ENCODE results near the gene RSPO4. TPM values are rescaled to one million over a fixed set of nuclear protein-coding genes. Genes with fewer than 3 reads are reported as not detected.

RSPO4 gene
- total RNA-seq, 2 donors from 2014 or later: 0.08 to 0.12 TPM

DNA sequence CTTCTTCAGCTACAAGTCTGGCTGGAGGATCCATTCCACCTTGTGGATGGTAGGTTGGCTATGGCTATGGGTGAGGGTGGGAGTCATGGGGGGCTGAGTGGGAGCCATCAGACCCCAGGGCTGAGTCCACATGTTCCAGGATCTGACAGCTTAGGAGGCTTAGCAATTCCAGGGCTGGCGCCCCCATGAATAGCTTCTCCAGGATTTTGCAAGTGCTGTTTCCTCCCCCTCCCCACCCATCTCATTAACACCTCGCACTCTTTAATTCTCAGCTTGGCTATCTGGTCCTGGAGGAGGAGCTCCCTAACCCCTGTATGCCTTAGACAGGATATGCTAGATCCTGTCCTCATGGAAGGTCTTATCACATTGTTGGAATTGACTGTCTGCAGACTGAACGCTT, 47.0 kb downstream of the RSPO4 start:
- Histone ChIP-seq H3K36me3 (no peaks in the 10 kb centered on the region), H3K27me3 (no peaks in the 10 kb centered on the region), H3K4me3 (no peak overlapping the region), H3K9me3 (no peaks in the 10 kb centered on the region), H3K9ac (ENCODE audit: low read depth in 2 of 2, low read length in 2 of 2) (no peak overlapping the region), H3K27ac (no peak overlapping the region), H3K4me1 (no peaks in the 10 kb centered on the region)
- no peak for DNase-seq
- TF ChIP-seq CTCF (IDR thresholded peaks at IDR 0.05): no peak
- intact Hi-C loops (cut with DNase I): no loop called here

DNA sequence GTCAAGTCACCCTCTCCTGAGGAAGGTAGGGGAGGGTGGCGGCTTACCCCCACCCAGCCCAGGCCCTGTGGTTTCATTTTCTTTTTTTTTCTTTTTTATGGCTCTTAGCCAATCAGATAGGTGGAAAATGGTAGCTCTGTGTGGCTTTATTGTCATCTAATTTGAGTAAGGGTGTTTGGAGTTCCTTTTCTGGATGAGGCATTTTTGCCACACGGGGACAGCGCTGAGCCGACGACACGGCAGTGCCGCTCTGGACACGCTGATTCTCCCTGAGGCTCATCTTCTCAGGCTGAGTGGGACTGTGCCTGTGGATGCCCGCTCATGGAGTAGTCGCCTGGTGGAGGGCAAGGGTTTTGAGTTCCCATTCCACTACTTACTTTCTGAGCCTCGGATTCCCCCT, 48.4 kb downstream of the RSPO4 start:
- TF ChIP-seq CTCF (IDR thresholded peaks at IDR 0.05): no peak
- Histone ChIP-seq H3K27ac (no peak overlapping the region), H3K27me3 (no peaks in the 10 kb centered on the region), H3K9ac (ENCODE audit: low read depth in 2 of 2, low read length in 2 of 2) (no peak overlapping the region), H3K4me1 (no peaks in the 10 kb centered on the region), H3K9me3 (no peaks in the 10 kb centered on the region), H3K4me3 (no peak overlapping the region), H3K36me3 (no peaks in the 10 kb centered on the region)
- DNase-seq: no peak
- intact Hi-C loops (cut with DNase I): no loop called here

DNA sequence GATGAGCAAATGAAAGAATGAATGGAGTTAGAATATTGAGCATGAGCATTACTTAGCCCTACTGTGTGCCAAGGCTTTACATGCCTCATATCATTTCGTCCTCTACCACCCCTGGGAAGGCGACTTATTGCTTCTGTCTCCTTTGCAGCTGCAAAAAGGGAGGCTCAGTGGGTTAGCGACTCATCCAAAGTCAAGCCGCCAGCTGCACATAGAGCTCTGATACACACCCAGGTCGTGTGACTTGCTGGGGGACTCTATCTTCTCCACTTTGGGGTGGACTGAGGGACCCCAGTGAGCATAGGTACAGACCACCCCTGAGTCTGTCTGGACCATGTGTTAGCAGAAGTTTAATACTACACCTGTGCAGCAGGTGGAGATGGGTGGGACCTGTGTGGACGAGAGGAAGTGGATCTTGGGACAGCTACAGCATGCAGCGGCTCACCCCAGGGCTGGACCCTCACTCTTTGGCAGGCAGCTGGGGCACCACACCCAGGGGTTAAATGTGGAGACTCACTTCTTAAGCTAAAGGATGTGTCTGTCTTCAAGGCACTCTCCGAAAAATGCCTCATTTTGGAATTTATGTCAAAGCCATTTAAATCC, 49.8 kb downstream of the RSPO4 start:
- no peak for DNase-seq
- Histone ChIP-seq H3K9me3 (no peaks in the 10 kb centered on the region), H3K27me3 (no peaks in the 10 kb centered on the region), H3K9ac (ENCODE audit: low read depth in 2 of 2, low read length in 2 of 2) (no peak overlapping the region), H3K27ac (no peak overlapping the region), H3K4me3 (no peak overlapping the region), H3K4me1 (no peaks in the 10 kb centered on the region), H3K36me3 (no peaks in the 10 kb centered on the region)
- no peak for TF ChIP-seq CTCF (IDR thresholded peaks at IDR 0.05)
- intact Hi-C loops (cut with DNase I): no loop called here

DNA sequence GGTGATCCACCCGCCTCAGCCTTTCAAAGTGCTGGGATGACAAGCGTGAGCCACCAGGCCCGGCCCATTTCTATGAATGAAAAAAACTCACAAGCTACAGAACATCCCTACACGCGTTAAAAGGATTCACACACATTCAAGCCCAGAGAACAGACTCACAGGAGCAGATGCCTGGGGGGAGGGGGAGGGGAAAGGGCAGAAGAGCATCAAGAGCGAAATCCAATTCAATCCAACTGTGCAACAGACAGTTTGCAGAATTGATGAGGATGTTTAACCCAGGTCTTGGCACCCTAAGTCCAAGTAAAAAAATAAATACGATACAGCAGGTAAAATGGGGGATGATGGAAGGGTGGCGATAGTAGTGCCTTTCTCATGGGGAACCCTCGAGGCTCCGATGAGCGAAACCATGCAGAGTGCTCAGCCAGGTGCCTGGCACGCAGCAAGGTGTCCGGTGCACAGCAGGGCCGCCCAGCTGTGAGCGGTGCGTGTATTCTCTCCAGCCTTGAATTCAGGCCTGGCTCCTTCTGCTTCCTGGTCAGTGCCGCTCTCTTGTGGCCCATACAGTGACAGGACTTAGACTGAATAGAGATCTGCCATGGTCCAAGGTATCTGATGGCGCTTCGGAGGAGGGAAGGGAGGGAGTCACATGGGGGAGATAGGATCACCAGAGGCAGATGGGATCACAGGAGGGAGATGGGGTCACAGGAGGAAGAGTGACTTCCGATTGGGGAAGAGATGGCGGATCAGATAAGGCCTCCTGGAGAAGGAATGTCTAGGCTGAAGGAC, 50.5 kb downstream of the RSPO4 start:
- Histone ChIP-seq H3K9ac (ENCODE audit: low read depth in 2 of 2, low read length in 2 of 2) (no peak overlapping the region), H3K4me1 (no peaks in the 10 kb centered on the region), H3K27ac (no peak overlapping the region), H3K36me3 (no peaks in the 10 kb centered on the region), H3K4me3 (no peak overlapping the region), H3K9me3 (no peaks in the 10 kb centered on the region), H3K27me3 (no peaks in the 10 kb centered on the region)
- intact Hi-C loops (cut with DNase I): no loop called here
- no peak for DNase-seq
- TF ChIP-seq CTCF (IDR thresholded peaks at IDR 0.05): no peak

GRCh38 chr20:949717-950116, 52.4 kb downstream of the RSPO4 start:
- H3K27ac ChIP-seq: no peak overlapping the region
- no peaks in the 10 kb centered on the region for H3K4me1 ChIP-seq
- TF ChIP-seq CTCF (IDR thresholded peaks at IDR 0.05): no peak
- intact Hi-C loops (cut with DNase I): no loop called here
- DNase-seq: no peak
- H3K9me3 ChIP-seq: no peaks in the 10 kb centered on the region
- no peak overlapping the region for H3K4me3 ChIP-seq
- no peak overlapping the region for H3K9ac ChIP-seq (ENCODE audit: low read depth in 2 of 2, low read length in 2 of 2)
- H3K27me3 ChIP-seq: no peaks in the 10 kb centered on the region
- H3K36me3 ChIP-seq: no peaks in the 10 kb centered on the region

Data from colonic mucosa (tissue), 4 donors.